HCT116 (cell line): ENCODE data around the gene GRM1. TPM values are rescaled to one million over a fixed set of nuclear protein-coding genes. Genes with fewer than 3 reads are reported as not detected.

Experiments used
- ATAC-seq: fragments of 200-7000 bp; cut with Tn5 transposase; 2 replicates; pipeline ENCODE4 v1.9.1; 2020; ENCODE audit warnings: mild to moderate bottlenecking, moderate library complexity
- BruUV-seq: library from RNA; stranded (reverse); fragments of 400-500 nt; replicated peaks from 2 replicates; lab custom pipeline; 2021; lab: Mats Ljungman, UMichigan
- CTCF ChIA-PET: fragments of 300-600 bp; sonication (Branson Sonifier 250); formaldehyde crosslinking; loops from one replicate; lab custom pipeline; 2021; ENCODE audit warnings: antibody characterized with exemption; lab: Charles Lee
- POLR2A ChIA-PET: fragments of 300-600, 350-600 bp; sonication (Branson Sonifier 250); formaldehyde crosslinking; loops from one replicate; lab custom pipeline; 2021; ENCODE audit warnings: antibody characterized with exemption; lab: Charles Lee
- RAD21 ChIA-PET, 2 experiments: fragments of 300-600 bp; sonication (Branson Sonifier 250); formaldehyde crosslinking; loops; one replicate each; lab custom pipeline; 2023; ENCODE audit warnings: low total read pairs in 2 of 2; ENCODE audit not compliant: uncharacterized antibody in 2 of 2, unreplicated experiment in 2 of 2, low non-redundant PET in 1 of 2; lab: Charles Lee
- DNase-seq: peaks from one replicate; pipeline ENCODE4 v3.0.0-alpha.2; 2010; ENCODE audit warnings: low read depth, low spot score
- H2AFZ ChIP-seq: fragments of 200-600 bp; shearing (Covaris generic), sonication (generic); 2 replicates; pipeline ENCODE4 v1.6.1; 2017; ENCODE audit warnings: low read depth, mixed run types, mixed read lengths, antibody characterized with exemption, low read length; ENCODE audit not compliant: poor library complexity, severe bottlenecking
- H3K27ac ChIP-seq: 2 replicates; pipeline ENCODE4 v1.5.1; 2012; ENCODE audit warnings: low read depth, low read length
- H3K27me3 ChIP-seq: fragments of 200-600 bp; sonication (generic); 2 replicates; pipeline ENCODE4 v1.6.1; 2016; ENCODE audit warnings: mixed run types, low read length, mixed read lengths; ENCODE audit not compliant: insufficient read depth
- H3K36me3 ChIP-seq, 2 experiments: fragments of 200-500 bp in 1 of 2; fragments of 200-600 bp in 1 of 2; sonication (Bioruptor generic) in 1 of 2; sonication (generic) in 1 of 2; 2 replicates each; pipeline versions ENCODE4 v1.5.1 to v1.6.1; 2014 to 2016; ENCODE audit warnings: low read length in 2 of 2, inconsistent platforms in 1 of 2, mixed read lengths in 1 of 2, mixed run types in 1 of 2; ENCODE audit not compliant: insufficient read depth in 2 of 2, control insufficient read depth in 1 of 2
- H3K4me1 ChIP-seq, 2 experiments: fragments of 200-600 bp in 1 of 2; sonication (generic) in 1 of 2; 2 replicates each; pipeline versions ENCODE4 v1.5.1 to v1.6.1; 2012 to 2017; ENCODE audit warnings: low read length in 2 of 2, inconsistent platforms in 1 of 2, mild to moderate bottlenecking in 1 of 2, mixed read lengths in 1 of 2, mixed run types in 1 of 2, moderate library complexity in 1 of 2; ENCODE audit not compliant: insufficient read depth in 2 of 2, control insufficient read depth in 1 of 2
- H3K4me2 ChIP-seq: fragments of 200-600 bp; sonication (generic); 2 replicates; pipeline ENCODE4 v1.6.1; 2017; ENCODE audit warnings: mixed run types, low read length, mixed read lengths
- H3K4me3 ChIP-seq, 2 experiments: fragments of 200-600 bp in 1 of 2; sonication (generic) in 1 of 2; replicated peaks in 1 of 2; 2 replicates each; pipeline ENCODE4 v1.5.1; 2011 to 2016; ENCODE audit warnings: low read length in 2 of 2, control low read depth in 1 of 2, low read depth in 1 of 2, mild to moderate bottlenecking in 1 of 2, mixed read lengths in 1 of 2, mixed run types in 1 of 2
- H3K79me2 ChIP-seq: fragments of 200-600 bp; sonication (generic); 2 replicates; pipeline ENCODE4 v1.6.1; 2017; ENCODE audit warnings: mild to moderate bottlenecking, mixed run types, low read length, moderate library complexity, mixed read lengths; ENCODE audit not compliant: insufficient read depth
- H3K9ac ChIP-seq: fragments of 200-600 bp; sonication (generic); 2 replicates; pipeline ENCODE4 v1.6.1; 2016; ENCODE audit warnings: low read length, mixed read lengths
- H3K9me2 ChIP-seq: fragments of 200-600 bp; sonication (generic), shearing (Covaris generic); 2 replicates; pipeline ENCODE4 v1.6.1; 2017; ENCODE audit warnings: mixed run types, mild to moderate bottlenecking, moderate library complexity; ENCODE audit not compliant: insufficient read depth
- H3K9me3 ChIP-seq, 2 experiments: fragments of 200-500 bp in 1 of 2; fragments of 200-600 bp in 1 of 2; sonication (Bioruptor generic) in 1 of 2; sonication (generic) in 1 of 2; 2 replicates each; pipeline ENCODE4 v1.6.1; 2014 to 2017; ENCODE audit warnings: low read length in 2 of 2, mixed read lengths in 2 of 2, inconsistent platforms in 1 of 2, low read depth in 1 of 2, mild to moderate bottlenecking in 1 of 2, mixed run types in 1 of 2, moderate library complexity in 1 of 2; ENCODE audit not compliant: control insufficient read depth in 1 of 2, insufficient read depth in 1 of 2
- H4K20me1 ChIP-seq: fragments of 200-600 bp; sonication (generic), shearing (Covaris generic); 2 replicates; pipeline ENCODE4 v1.6.1; 2017; ENCODE audit warnings: mixed run types, mild to moderate bottlenecking, moderate library complexity; ENCODE audit not compliant: insufficient read depth
- ATF3 ChIP-seq: IDR thresholded peaks from 2 replicates; pipeline ENCODE4 v1.6.1; 2012
- CBX3 ChIP-seq: IDR thresholded peaks from 2 replicates; pipeline ENCODE4 v1.6.1; 2012; ENCODE audit warnings: low read depth
- CEBPB ChIP-seq: IDR thresholded peaks from 2 replicates; pipeline ENCODE4 v1.6.1; 2012; ENCODE audit warnings: low read depth
- EGR1 ChIP-seq: IDR thresholded peaks from 2 replicates; pipeline ENCODE4 v1.6.1; 2012; ENCODE audit warnings: low read depth
- EZH2phosphoT487 ChIP-seq: fragments of 200-600 bp; IDR thresholded peaks from 2 replicates; pipeline ENCODE4 v1.6.1; 2018; ENCODE audit warnings: antibody characterized with exemption, borderline replicate concordance
- FOSL1 ChIP-seq: IDR thresholded peaks from 2 replicates; pipeline ENCODE4 v1.6.1; 2012; ENCODE audit warnings: low read depth
- JUND ChIP-seq: IDR thresholded peaks from 2 replicates; pipeline ENCODE4 v1.6.1; 2012
- MAX ChIP-seq: IDR thresholded peaks from 2 replicates; pipeline ENCODE4 v1.6.1; 2012
- POLR2A ChIP-seq: IDR thresholded peaks from 2 replicates; pipeline ENCODE4 v1.7.0; 2011; ENCODE audit warnings: borderline replicate concordance; ENCODE audit not compliant: insufficient read depth, insufficient read length; ENCODE audit errors: extremely low read depth
- POLR2AphosphoS5 ChIP-seq: IDR thresholded peaks from 2 replicates; pipeline ENCODE4 v1.6.1; 2011; ENCODE audit warnings: mild to moderate bottlenecking, low read depth, low read length, moderate library complexity
- SP1 ChIP-seq: IDR thresholded peaks from 2 replicates; pipeline ENCODE4 v1.6.1; 2012; ENCODE audit warnings: low read depth
- SRF ChIP-seq: IDR thresholded peaks from 2 replicates; pipeline ENCODE4 v1.6.1; 2012; ENCODE audit warnings: low read depth
- TCF7L2 ChIP-seq: IDR thresholded peaks from 2 replicates; pipeline ENCODE4 v1.7.0; 2011; ENCODE audit warnings: borderline replicate concordance, inconsistent platforms; ENCODE audit not compliant: insufficient read depth, insufficient read length; ENCODE audit errors: extremely low read depth
- ZBTB33 ChIP-seq: IDR thresholded peaks from 2 replicates; pipeline ENCODE4 v1.6.1; 2011; ENCODE audit warnings: mild to moderate bottlenecking, low read length, moderate library complexity; ENCODE audit not compliant: insufficient replicate concordance; ENCODE audit errors: extremely low read depth
- ZFX ChIP-seq: fragments of 450-650 bp; IDR thresholded peaks from 2 replicates; pipeline ENCODE4 v1.6.1; 2017
- ZNF274 ChIP-seq: fragments of 200-500 bp; sonication (Bioruptor generic); IDR thresholded peaks from 2 replicates; pipeline ENCODE4 v1.6.1; 2014; ENCODE audit warnings: mild to moderate bottlenecking, low read depth, low read length, inconsistent platforms
- intact Hi-C: fragments of 100-400 bp; cut with micrococcal nuclease; formaldehyde crosslinking; loops from 2 replicates; pipeline ENCODE4 v1.10.0; 2022
- total RNA-seq: library from RNA; stranded (reverse); gene quantifications from one replicate; pipeline ENCODE4 v1.2.1, GENCODE V29; 2021; ENCODE audit not compliant: unreplicated experiment

Gene GRM1
- total RNA-seq, 1 experiment from 2014 or later: not detected

GRCh38 chr6:146441907-146442306 lies 413.0 kb downstream of the GRM1 start:
- intact Hi-C loops: no loop called here
- Histone ChIP-seq H3K4me2 (no peak overlapping the region), H3K9me3 (no peaks in the 10 kb centered on the region), H3K4me1 (no peaks in the 10 kb centered on the region), H3K9me2 (no peaks in the 10 kb centered on the region), H3K79me2 (no peaks in the 10 kb centered on the region), H3K4me3 (no peak overlapping the region), H2AFZ (no peak overlapping the region), H4K20me1 (no peaks in the 10 kb centered on the region), H3K27me3 (peaks cover 45% of the 10 kb centered on the region), H3K36me3 (no peaks in the 10 kb centered on the region), H3K27ac (no peak overlapping the region), H3K9ac (no peak overlapping the region)
- TF ChIP-seq MAX: no peak
- TF ChIP-seq ZBTB33: no peak
- TF ChIP-seq POLR2AphosphoS5: no peak
- no TSS peak for BruUV-seq
- ATAC-seq (no peak), DNase-seq (no peak)
- ChIA-PET CTCF (no interaction called here), POLR2A (no interaction called here), RAD21 (no interaction called here)

GRCh38 chr6:146444189-146444588 lies 415.3 kb downstream of the GRM1 start:
- ATAC-seq: no peak
- no peaks in the 10 kb centered on the region for H4K20me1 ChIP-seq
- H3K9ac ChIP-seq: no peak overlapping the region
- H2AFZ ChIP-seq: no peak overlapping the region
- H3K36me3 ChIP-seq: no peaks in the 10 kb centered on the region
- no peaks in the 10 kb centered on the region for H3K4me1 ChIP-seq
- no peaks in the 10 kb centered on the region for H3K9me3 ChIP-seq
- no peak overlapping the region for H3K4me3 ChIP-seq
- no peak for DNase-seq
- RAD21 ChIA-PET: no interaction called here
- no peaks in the 10 kb centered on the region for H3K79me2 ChIP-seq
- H3K27ac ChIP-seq: no peak overlapping the region
- H3K27me3 ChIP-seq: peaks cover 36% of the 10 kb centered on the region
- CTCF ChIA-PET: no interaction called here
- TF ChIP-seq CBX3 (no peak), MAX (no peak), POLR2AphosphoS5 (no peak), JUND (no peak), POLR2A (no peak), ZFX (no peak), ZNF274 (no peak), CEBPB (no peak), FOSL1 (no peak), SP1 (no peak), TCF7L2 (no peak), ATF3 (no peak), EGR1 (no peak), ZBTB33 (no peak), EZH2phosphoT487 (no peak), SRF (no peak)
- intact Hi-C loops: no loop called here
- no TSS peak for BruUV-seq
- POLR2A ChIA-PET: no interaction called here
- H3K4me2 ChIP-seq: no peak overlapping the region
- no peaks in the 10 kb centered on the region for H3K9me2 ChIP-seq
